AG08396 (cell line): Measurements from ENCODE around the gene ENPP1.

Source experiments
- DNase-seq: peaks from one replicate; pipeline ENCODE4 v3.0.0; 2012; ENCODE audit warnings: low spot score, mixed read lengths

ENPP1 gene

DNA sequence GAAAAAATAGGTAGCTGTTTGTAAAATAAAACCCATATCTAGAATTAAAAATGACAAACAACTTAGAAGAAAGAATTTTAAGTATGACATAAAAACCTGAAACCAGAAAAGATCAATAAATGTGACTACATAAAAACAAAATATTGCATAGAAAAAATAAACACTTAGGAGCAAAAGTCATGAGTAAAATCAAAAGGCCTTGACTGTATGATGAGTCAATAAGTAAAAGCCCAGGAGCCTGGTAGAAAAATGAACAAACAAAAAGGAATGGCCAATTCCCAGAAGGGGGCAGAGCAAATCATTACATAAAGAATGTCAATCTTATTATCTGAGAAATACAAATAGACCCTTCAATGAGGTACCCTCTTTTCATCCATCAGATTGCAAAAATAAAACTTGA, 20.7 kb upstream of the ENPP1 start:
- DNase-seq = no peak

DNA sequence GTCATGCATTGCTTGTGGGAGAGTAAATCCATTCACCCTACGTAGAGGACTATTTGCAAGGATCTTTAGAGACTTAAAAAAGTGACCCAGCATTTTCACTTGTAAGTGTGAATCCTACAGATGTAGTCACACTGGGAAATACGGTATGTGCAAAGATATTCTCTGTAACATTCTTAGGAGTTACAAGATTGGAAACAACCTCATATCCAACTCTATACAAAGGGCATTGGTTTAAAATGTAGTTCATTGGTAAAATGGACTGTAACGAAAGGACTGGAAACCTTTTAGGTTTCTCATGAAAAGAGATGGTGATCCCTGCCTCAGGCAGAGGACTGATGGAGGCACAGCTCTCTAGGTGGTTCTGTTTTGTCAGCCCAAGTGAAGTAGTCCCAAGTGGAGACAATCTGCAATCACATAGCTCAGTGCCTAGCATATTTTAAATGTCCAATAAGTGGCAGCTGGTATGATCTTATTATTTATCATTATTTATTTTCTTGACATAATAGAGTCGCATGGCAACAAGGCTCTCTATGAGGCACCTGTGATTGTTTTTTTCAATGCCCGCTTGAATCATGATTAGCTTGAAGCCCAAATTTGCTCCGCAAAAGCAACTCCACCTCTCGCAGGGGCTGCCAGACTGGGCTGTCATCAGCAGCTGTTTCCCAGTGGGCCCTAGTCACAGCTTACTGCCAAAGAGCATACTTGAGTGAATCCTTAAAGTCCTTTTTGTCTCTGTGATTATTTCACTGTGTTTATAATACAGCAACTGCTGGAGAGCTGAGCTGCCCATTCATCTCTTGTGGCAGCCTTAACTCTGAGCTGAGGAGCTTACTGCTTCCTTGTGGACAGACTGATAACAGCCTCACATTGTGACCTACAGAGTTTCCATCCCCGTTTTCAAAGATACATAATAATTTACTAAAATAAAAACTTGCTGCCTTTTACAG, 19.8 kb upstream of the ENPP1 start:
- DNase-seq = peak; percentile 22

DNA sequence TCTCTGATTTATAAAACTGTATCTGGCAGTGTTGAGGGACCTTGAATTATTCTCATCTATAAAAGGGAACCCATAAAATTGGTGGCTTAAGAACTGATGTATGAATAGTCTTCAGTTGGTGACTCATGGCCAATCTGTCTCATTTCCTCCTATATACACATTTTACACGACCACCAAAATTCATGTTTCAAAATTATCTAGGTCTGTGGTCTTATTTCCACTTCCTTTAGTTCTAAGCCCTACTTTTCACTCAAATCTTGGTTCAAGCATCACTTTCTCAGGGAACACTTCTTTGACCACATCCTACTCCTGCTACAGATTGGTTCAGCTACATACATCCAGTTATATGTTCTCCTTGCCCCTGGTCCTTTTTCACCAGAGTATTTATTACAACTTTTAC, 18.6 kb upstream of the ENPP1 start:
- DNase-seq = no peak

DNA sequence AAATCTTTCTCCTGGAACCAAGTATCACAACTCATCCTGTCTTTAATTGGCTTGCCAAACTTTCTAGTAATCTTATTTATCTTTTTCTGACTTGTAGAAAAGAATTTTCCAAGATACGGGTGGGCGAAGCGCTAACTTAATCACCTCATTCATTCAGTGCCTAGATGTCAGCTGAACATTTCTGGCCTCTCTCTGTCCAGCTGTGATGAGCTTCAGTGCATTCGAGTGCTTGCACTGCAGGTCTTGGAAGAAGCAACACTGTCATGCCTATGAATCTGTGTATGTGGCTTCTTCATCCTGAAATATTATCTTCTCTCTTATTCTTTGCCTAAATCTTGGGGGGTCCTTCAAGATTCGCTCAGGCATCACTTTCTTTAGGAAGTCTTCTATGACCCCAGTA, 16.3 kb upstream of the ENPP1 start:
- no peak for DNase-seq

DNA sequence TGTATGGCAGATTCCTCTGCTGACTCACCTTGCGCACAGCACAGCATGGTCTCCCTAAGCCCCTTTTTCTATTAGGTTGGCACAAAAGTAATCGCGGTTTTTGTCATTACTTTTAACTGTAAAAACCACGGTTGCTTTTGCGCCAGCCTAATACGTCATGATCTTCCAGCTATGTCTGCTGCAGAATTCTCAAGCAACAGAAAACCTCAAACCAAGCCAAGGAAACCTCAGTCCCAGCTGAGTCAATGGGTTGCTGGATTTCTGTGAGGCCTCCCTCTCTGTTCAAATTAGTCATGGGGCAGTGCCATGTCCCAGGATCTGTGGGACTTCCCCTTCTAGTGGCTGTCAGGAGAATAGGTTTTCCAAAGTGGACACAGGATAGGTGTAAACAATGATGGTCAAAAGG, 15.7 kb upstream of the ENPP1 start:
- peak; percentile 9 for DNase-seq

DNA sequence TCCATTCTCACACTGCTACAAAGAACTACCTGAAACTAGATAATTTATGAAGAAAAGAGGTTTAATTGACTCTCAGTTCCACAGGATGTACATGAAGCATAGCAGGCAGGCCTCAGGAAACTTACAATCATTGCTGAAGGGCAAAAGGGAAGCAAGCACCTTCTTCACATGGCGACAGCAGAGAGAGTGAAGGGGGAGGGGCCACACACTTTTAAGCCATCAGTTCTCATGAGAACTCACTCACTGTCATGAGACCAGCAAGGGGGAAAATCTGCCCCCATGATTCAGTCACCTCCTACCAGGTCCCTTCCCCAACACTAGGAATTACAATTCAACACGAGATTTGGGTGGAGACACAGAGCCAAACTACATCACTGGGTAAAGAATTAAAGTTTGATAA, 12.5 kb upstream of the ENPP1 start:
- DNase-seq = no peak

DNA sequence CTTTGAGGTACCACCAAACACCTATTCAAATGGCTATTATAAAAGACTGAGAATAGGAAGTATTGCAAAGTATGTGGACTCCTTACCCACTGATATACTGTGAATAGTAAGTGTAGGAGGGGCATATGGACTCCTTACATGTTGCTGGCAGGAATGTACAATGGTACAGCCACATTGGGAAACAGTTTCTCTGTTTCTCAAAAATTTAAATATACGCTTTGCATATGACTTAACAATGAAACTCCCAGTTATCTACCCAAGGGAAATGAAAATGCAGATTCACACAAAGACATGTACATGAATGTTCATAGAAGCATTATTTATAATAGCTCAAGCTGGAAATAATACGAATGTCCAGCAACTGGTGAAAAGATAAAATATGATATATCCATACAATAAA, 5.5 kb upstream of the ENPP1 start:
- no peak for DNase-seq

DNA sequence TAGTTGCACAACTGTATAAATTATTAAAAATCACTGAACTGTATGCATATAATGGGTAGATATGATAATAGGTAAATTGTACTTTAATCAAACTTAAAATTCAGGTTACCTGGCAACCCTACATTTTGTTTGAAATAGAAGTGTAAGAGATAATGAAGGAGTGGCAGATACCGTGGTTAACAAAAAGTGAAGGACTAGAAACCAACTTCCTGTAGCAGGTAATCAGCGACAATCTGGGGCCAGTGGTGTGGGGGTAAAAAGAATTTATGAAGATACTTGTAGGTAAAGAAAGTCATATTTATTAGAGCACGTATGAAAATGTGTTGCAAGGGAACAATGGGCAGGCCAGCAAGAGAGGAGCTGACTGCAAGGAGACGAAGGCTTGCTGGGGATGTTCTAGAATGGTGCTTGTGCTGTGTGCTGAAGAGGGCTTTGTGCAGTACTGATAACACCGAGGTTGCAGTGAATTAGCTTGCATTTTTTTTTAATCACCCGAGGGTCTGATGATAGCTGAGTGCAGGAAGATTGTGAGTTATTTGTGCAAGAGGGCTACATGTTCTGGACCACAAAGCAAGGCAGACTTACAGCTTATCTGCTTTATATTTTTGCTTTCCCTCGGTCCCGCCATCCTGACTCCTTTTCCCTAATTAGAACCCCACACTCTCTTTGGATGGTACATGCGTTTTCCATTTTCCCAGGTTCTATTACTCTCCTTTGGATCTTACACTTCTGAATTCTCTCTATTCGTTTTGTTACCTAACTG, 4.6 kb upstream of the ENPP1 start:
- DNase-seq = no peak

DNA sequence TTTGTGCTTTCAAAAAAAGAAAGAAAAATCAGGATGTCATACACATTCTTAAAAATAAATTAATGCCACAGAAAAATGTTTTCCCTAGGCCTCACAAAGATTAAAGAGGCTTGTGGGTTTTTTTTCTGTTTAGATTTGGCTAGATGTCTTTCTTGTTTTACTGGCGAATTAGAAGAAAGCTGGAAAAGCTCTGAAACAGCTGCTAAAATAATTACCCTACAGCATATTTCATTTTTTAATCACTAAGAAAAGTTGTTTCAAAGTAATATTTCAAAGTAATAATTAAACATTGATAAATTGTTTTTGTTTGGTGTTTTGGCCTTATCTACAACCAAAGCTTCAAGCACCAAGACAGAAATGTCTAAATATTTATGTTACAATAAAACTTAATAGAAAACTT, 3.7 kb upstream of the ENPP1 start:
- DNase-seq = no peak

DNA sequence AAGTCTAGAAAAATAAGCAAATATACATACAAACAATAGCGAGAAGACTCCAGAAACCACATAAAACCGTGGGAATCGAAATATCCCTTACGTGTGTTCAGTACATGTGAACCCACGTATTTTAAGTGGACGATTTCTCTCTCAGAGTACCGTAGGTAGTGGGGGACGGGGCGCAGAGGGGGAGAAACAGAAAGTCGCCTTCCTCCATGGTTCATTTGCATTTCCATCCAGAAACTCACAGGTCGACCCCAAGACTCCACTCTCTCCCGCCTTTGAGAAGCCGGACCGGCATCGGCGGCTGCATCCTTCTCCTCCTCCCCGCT, 538 bp upstream of the ENPP1 start:
- DNase-seq = no peak

DNA sequence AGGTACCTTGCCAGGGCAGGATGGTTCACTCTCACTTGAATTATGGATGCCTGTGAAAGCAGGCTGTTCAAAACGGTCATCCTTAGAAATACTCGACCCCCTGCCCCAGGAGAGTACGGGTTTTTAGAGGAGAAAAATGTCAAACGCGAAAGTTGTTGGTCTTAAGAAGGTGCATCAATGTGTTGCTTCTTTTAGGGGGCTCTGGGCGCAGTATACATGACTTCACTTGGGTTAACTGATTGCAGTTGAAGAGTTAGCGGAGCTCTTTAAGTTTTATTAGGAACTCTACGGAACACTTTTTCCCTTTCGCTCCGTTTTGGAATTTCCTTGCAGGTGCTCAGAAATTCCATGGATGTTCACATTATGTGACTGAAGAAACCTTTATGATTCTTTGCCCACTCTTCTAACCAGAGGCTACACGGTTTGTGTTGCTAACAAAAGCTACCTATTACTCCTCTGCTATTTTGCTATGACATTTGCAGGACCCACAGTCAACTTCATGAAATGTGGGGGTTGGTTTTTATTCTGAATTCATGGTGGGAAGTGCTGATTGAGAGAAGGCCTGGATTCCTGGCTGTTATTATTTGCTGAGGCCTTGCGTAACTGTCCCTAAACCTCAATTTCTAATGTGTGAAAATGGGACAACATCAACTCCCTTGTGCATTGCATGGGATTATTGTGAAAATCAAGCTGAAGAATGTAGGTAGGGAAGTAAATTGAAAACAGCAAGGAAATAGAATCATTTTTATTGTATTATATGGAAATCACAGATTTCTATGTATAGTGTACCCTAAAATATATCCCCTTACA, 845 bp downstream of the ENPP1 start:
- no peak for DNase-seq

DNA sequence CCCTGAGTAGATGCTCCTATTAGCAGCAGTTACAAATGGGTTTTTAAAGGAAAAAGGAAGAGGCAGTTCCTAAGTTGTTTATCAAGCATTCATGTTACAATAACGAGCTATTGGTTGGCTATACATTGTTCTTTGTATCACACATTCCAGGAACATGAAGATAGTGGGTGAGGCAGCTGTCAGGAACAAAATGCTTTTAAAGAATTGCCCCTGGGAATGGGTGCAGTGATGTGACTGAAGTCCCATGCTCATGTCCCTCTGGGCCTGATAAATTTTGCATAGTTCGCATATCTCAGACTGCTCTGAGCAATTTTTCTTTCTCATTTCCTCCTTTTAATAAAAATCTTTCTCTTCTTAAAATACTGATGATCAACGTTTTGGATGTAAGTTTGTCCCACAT, 3.7 kb downstream of the ENPP1 start:
- no peak for DNase-seq

DNA sequence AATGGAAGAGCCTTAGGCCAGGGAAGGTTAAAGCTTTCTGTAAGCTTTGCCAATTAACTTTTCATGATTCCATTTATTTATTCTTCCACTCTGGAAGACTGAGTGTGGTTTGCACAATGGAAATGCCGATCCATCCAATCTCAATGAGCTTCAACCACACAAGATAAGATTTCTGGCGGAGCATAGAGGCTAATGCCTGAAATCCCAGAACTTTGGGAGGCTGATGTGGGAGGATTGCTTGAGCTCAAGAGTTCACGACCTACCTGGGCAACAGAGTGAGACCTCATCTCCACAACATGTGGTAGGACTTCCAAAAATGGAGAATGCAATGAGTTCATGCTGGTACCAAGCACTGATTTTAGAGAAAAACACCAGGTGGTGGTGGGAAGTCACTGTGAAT, 6.2 kb downstream of the ENPP1 start:
- no peak for DNase-seq

DNA sequence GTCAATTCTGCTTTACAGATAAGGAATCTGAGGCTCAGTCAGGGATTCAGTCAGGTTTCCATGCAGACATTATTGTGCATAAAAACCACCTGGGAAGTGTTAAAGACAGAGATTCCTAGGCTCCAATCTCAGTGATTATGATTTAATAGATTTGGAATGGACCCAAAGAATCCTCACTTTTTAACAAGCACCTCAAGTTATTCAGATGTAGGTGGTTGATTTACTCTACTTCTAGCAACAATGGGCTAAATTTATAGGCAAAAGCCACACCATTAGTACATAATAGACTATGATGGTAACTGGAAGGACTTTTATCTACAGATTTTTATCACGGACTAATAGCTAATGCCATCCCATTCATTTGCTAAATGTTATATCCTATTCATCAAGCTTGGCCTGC, 9.0 kb downstream of the ENPP1 start:
- DNase-seq = no peak

DNA sequence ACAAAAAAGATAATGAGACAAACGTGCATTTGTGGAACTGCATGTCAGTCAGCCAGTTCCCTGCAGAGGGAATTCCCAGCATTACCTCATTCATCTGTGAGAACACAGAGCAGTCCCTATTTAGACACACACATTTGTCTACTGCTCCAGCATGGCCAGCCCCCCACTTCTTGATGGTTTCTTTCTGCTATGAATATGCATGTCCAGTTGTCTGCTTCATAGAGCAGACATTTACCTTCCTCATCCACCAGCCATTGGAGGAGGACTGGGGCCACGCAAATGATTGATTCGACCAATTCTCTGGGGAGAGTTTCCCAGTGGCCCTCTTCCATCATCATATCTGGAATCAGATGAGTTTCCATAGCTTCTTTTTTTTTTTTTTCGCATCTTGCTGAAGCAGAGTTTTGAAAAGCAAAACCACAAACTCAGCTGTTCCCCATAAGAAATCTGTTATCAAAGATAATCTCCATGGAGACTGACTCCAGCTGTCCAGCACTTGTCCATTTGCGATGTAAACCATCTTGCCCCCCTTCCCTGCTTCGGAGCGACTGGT, 11.8 kb downstream of the ENPP1 start:
- peak; percentile 24 for DNase-seq

DNA sequence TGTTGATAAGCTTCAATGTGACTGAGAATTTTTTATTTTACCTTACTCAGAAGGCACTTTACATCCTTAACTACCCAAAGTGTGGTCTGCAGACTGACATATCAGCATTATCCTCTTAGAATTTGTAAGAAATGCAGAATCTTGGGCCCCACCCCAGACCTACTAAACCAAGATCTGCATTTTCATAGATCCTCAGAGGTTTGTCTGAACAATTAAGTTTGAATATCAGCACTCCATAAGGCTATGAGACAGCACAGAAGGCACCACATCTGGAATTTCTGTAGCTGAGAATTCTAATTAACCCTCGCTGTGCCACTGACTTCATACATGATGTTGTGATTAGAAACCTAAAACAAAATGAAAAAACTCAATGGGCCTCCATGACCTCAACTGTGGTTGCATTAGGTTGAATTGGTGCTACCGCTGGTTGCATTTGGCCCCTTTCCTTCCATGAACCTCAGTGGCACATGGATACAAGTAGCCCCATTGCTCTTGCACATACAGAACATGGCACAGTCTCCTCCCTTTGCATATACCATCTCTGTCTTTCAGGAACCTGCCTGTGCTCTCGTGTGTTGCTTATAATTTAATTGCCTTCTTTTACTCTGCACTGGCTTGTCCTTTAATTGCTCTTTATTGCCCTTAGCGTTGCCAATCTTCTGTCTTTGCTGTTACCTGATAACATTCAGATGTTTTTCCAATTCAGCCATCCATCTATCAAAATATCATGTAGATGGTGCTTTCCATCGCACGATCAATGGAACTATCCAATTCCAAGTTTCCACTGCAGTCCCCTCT, 13.4 kb downstream of the ENPP1 start:
- DNase-seq = no peak

DNA sequence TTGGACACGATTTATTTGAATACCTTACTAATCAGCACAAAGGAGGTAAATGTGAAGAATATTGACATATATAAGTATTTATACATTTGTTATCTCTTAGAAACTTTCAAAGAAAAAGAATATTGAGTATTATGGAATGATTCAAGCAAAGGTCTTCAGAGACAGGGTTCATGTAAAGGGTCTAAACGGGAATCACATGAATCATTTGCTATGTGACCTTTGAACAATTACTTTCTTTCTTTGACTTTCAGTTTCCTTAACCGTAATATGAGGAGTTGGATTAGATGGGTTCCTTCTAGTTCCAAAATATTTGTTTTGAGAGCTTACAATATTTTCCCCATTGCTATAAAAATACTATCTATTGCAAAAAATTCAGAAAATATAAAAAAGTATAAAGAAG, 14.3 kb downstream of the ENPP1 start:
- no peak for DNase-seq

DNA sequence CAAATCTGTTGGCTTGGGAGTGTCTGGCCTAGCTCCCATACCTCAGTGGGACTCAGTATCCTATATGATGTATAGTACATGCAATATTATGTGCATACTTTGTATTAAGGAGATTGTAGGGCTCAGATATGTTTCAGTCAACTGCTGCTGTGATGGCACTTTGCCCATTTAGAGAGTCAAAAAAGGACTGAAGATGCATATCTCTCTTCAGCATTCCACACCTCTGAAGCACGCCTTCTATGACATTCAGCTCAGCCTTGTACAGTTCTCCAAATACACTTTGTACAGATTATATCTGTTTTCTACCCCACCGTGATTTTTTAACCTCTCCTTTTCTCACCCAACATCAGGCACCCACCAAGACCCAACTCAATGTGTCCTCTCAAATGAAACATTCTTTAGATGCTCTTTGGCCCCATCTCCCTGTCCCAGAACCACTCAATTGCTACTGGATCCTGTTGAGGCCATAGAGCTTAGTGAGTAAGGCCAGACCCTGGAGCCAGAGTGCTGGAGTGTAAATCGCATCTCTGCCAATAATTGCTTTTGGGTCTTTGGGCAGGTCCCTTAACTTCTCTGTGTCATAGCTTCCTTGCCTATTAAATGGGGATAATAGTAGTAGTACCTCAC, 15.6 kb downstream of the ENPP1 start:
- DNase-seq = no peak

DNA sequence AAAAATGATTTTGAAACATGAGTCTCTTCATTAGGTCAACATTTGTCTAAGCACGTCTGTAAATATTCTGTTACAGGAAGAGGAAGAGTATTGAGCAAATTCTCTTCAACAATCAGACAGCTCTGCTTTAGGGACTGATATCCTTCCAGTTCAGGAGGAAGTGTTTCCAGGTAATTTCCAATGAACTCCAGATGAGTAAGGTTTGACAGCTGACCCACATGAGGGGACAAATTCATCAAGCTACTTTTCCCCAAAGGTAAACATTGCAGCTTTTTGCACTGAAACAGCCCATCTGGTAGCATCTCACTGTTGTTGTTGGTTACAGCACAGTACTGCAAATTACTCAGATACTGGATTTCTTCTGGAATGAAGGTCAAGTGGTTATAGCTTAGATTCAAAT, 18.1 kb downstream of the ENPP1 start:
- DNase-seq = no peak

DNA sequence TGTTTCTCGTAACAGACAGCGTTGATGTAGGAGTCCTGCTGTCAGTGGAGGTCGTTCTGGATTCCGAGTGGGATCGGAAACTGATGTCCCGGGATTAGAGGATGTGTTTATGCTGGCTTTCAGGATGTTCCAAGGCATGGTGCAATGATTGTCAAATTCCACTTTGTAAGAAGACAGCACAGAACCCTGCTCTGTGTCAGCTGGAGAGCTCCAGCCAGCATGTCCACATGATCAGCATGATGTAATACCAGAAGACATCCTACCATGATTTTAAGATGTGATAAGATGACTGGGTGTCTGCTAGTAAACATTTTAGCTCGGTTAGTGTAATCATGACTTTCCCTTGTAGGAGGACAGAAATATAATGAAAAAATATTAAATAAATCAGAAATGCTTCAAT, 20.3 kb downstream of the ENPP1 start:
- no peak for DNase-seq

DNA sequence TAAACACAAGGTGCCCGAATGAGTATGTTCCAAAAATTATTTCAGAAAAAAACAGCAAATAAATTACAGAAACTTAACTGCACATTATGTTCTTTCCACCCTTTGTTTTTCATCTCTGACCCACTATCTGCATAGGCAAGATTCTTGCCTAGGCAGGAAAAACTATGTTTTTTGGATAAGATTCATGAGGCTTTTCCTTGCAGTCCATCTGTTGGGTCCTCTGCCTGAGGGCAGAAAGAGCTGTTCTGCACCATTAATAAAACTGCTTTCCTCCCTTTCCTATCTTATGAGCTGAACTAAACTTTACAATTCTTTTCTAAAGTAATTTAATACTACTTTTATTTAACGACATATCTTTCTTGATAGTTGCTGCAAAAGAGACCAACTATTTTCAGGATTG, 21.1 kb downstream of the ENPP1 start:
- no peak for DNase-seq
